K562 (cell line): ENCODE measurements around the gene STUB1. TPM values are rescaled to one million over a fixed set of nuclear protein-coding genes. Genes with fewer than 3 reads are reported as not detected.

Experiments used
- ATAC-seq: fragments of 200-7000 bp; cut with Tn5 transposase; 3 replicates; pipeline ENCODE4 v1.9.1; 2020; ENCODE audit warnings: moderate library complexity
- BruUV-seq: library from RNA; stranded (reverse); fragments of 400-500 nt; replicated peaks from 2 replicates; lab custom pipeline; 2021; lab: Mats Ljungman, UMichigan
- CTCF ChIA-PET: fragments of 300-600 bp; formaldehyde crosslinking; extraction: SDS; loops from one replicate; lab custom pipeline; 2021; ENCODE audit warnings: low intra/inter-chr PET ratio; lab: Yijun Ruan, JAX
- POLR2A ChIA-PET: fragments of 300-600, 350-650 bp; sonication (Branson Sonifier 250); formaldehyde crosslinking; extraction: SDS; loops from one replicate; lab custom pipeline; 2021; ENCODE audit warnings: antibody characterized with exemption, inconsistent platforms; lab: Yijun Ruan, JAX
- DNase-seq, 4 experiments: peaks; one replicate each; pipeline versions ENCODE4 v3.0.0 to v3.0.0-alpha.2; 2011 to 2018; ENCODE audit warnings: low spot score in 3 of 4, mixed read lengths in 3 of 4; ENCODE audit errors: extremely low read depth in 1 of 4
- FAIRE-seq: peaks from 2 replicates; lab custom pipeline; 2011; peaks lifted over from hg19 to GRCh38; lab: Jason Lieb, UNC
- H2AFZ ChIP-seq: 2 replicates; pipeline ENCODE4 v1.6.0; 2011; ENCODE audit warnings: low read depth, low read length, control low read depth, inconsistent platforms
- H3K27ac ChIP-seq: fragments of 200-600 bp; 3 replicates; pipeline ENCODE4 v1.8.0; 2011; ENCODE audit warnings: low read depth, mild to moderate bottlenecking, control low read depth, inconsistent platforms, low read length, moderate library complexity, mixed read lengths; ENCODE audit errors: extremely low read depth
- H3K27me3 ChIP-seq, 2 experiments: fragments of 300-600 bp in 1 of 2; 2 replicates in 1 of 2; 3 replicates in 1 of 2; pipeline versions ENCODE4 v1.6.0 to v1.8.0; 2011; ENCODE audit warnings: inconsistent platforms in 2 of 2, low read length in 2 of 2, mild to moderate bottlenecking in 1 of 2, mixed read lengths in 1 of 2, moderate library complexity in 1 of 2; ENCODE audit not compliant: control insufficient read depth in 2 of 2, insufficient read depth in 2 of 2
- H3K36me3 ChIP-seq: fragments of 300-600 bp; 3 replicates; pipeline ENCODE4 v1.8.0; 2011; ENCODE audit warnings: mild to moderate bottlenecking, low read length, inconsistent platforms; ENCODE audit not compliant: control insufficient read depth, insufficient read depth
- H3K4me1 ChIP-seq, 2 experiments: fragments of 200-600 bp in 1 of 2; replicated peaks in 1 of 2; 2 replicates in 1 of 2; 3 replicates in 1 of 2; pipeline versions ENCODE4 v1.5.1 to v1.8.0; 2011; ENCODE audit warnings: inconsistent platforms in 2 of 2, low read length in 2 of 2, mild to moderate bottlenecking in 1 of 2, mixed read lengths in 1 of 2, moderate library complexity in 1 of 2; ENCODE audit not compliant: control insufficient read depth in 2 of 2, insufficient read depth in 2 of 2
- H3K4me2 ChIP-seq: 2 replicates; pipeline ENCODE4 v1.6.1; 2011; ENCODE audit warnings: low read length, control low read depth, inconsistent platforms, mixed read lengths; ENCODE audit not compliant: insufficient read depth
- H3K4me3 ChIP-seq: fragments of 200-600 bp; sonication (generic), shearing (Covaris generic); 2 replicates; pipeline ENCODE4 v1.5.1; 2016; ENCODE audit warnings: control low read depth, inconsistent platforms
- H3K79me2 ChIP-seq: fragments of 200-600 bp; 3 replicates; pipeline ENCODE4 v1.8.0; 2011; ENCODE audit warnings: low read length, inconsistent platforms; ENCODE audit not compliant: control insufficient read depth, insufficient read depth
- H3K9ac ChIP-seq, 2 experiments: 2 replicates each; pipeline versions ENCODE4 v1.6.0 to v1.6.1; 2011; ENCODE audit warnings: low read depth in 2 of 2, low read length in 2 of 2, control low read depth in 1 of 2, inconsistent platforms in 1 of 2, mild to moderate bottlenecking in 1 of 2, mixed read lengths in 1 of 2; ENCODE audit not compliant: insufficient read depth in 1 of 2
- H3K9me1 ChIP-seq: one replicate; pipeline ENCODE4 v1.6.0; 2011; ENCODE audit warnings: inconsistent platforms, mild to moderate bottlenecking, low read length, moderate library complexity; ENCODE audit not compliant: control insufficient read depth, insufficient read depth
- H3K9me3 ChIP-seq: replicated peaks from 2 replicates; pipeline ENCODE4 v1.5.1; 2011; ENCODE audit warnings: low read depth, low read length, inconsistent platforms; ENCODE audit not compliant: control insufficient read depth, insufficient read depth
- H4K20me1 ChIP-seq: replicated peaks from 2 replicates; pipeline ENCODE4 v1.6.1; 2011; ENCODE audit warnings: low read length, inconsistent platforms, mixed read lengths; ENCODE audit not compliant: control insufficient read depth, insufficient read depth
- CREM ChIP-seq: IDR thresholded peaks from 2 replicates; pipeline ENCODE4 v1.6.1; 2014; ENCODE audit warnings: antibody characterized with exemption, low read depth
- ELF4 ChIP-seq: fragments of 450-650 bp; formaldehyde crosslinking; IDR thresholded peaks from 2 replicates; pipeline ENCODE4 v1.4.0; 2022; ENCODE audit warnings: missing genetic modification characterization
- ETV6 ChIP-seq, 3 experiments: fragments of 150-350 bp in 1 of 3; sonication (generic) in 1 of 3; formaldehyde crosslinking in 1 of 3; IDR thresholded peaks; 2 replicates each; pipeline versions ENCODE4 v1.6.1 to v1.8.0; 2014 to 2022; ENCODE audit warnings: borderline replicate concordance in 2 of 3, low read depth in 2 of 3, antibody characterized with exemption in 1 of 3, low read length in 1 of 3, mild to moderate bottlenecking in 1 of 3, missing genetic modification reagents in 1 of 3
- HDAC6 ChIP-seq: IDR thresholded peaks from 2 replicates; pipeline ENCODE4 v1.6.1; 2012; ENCODE audit warnings: low read depth, mild to moderate bottlenecking, control low read depth, inconsistent platforms, low read length, moderate library complexity
- HLTF ChIP-seq: fragments of 450-650 bp; IDR thresholded peaks from 2 replicates; pipeline ENCODE4 v1.6.1; 2016
- KLF13 ChIP-seq: fragments of 450-650 bp; IDR thresholded peaks from 2 replicates; pipeline ENCODE4 v1.6.1; 2016; ENCODE audit warnings: missing genetic modification characterization, low read depth, mild to moderate bottlenecking, missing compliant biosample characterization, moderate library complexity, borderline replicate concordance
- POLR2G ChIP-seq: fragments of 200-400 bp; formaldehyde crosslinking; IDR thresholded peaks from 2 replicates; pipeline ENCODE4 v1.6.1; 2017; ENCODE audit warnings: low read depth, mild to moderate bottlenecking, antibody characterized with exemption, low read length, moderate library complexity
- POLR3A ChIP-seq: IDR thresholded peaks from 2 replicates; pipeline ENCODE4 v1.6.1; 2011; ENCODE audit warnings: borderline replicate concordance, mild to moderate bottlenecking, moderate library complexity; ENCODE audit not compliant: insufficient read length, insufficient read depth; ENCODE audit errors: extremely low read depth
- RBM15 ChIP-seq: fragments of 200-400 bp; formaldehyde crosslinking; IDR thresholded peaks from 2 replicates; pipeline ENCODE4 v1.6.1; 2018; ENCODE audit warnings: mild to moderate bottlenecking, low read length, moderate library complexity; ENCODE audit not compliant: insufficient read depth
- SIN3A ChIP-seq, 2 experiments: fragments of 150-350 bp in 1 of 2; IDR thresholded peaks; 2 replicates each; pipeline ENCODE4 v1.6.1; 2011 to 2016; ENCODE audit warnings: borderline replicate concordance in 2 of 2, low read depth in 2 of 2, low read length in 2 of 2, mild to moderate bottlenecking in 2 of 2, moderate library complexity in 2 of 2; ENCODE audit not compliant: control insufficient read depth in 1 of 2
- SMAD1 ChIP-seq: fragments of 150-350 bp; IDR thresholded peaks from 2 replicates; pipeline ENCODE4 v1.6.1; 2014; ENCODE audit warnings: low read length, low read depth; ENCODE audit not compliant: partially characterized antibody
- SP2 ChIP-seq: IDR thresholded peaks from 2 replicates; pipeline ENCODE4 v1.6.1; 2011; ENCODE audit warnings: mild to moderate bottlenecking, low read depth, low read length, moderate library complexity; ENCODE audit not compliant: poor library complexity, severe bottlenecking; ENCODE audit errors: extremely low read depth
- TEAD1 ChIP-seq, 2 experiments: fragments of 450-650 bp in 1 of 2; sonication (generic) in 1 of 2; formaldehyde crosslinking; IDR thresholded peaks; 2 replicates each; pipeline versions ENCODE4 v1.4.0 to v1.8.0; 2020 to 2022; ENCODE audit warnings: mild to moderate bottlenecking in 2 of 2, missing genetic modification reagents in 1 of 2
- TEAD2 ChIP-seq: fragments of 450-650 bp; IDR thresholded peaks from 2 replicates; pipeline ENCODE4 v1.6.1; 2016; ENCODE audit warnings: missing genetic modification characterization, control low read depth, missing compliant biosample characterization
- ZNF431 ChIP-seq: sonication (generic); formaldehyde crosslinking; IDR thresholded peaks from 2 replicates; pipeline ENCODE4 v1.8.0; 2022; ENCODE audit warnings: mild to moderate bottlenecking, missing genetic modification reagents
- ZNF639 ChIP-seq, 2 experiments: fragments of 200-800 bp in 1 of 2; sonication (Bioruptor generic) in 1 of 2; sonication (generic) in 1 of 2; formaldehyde crosslinking in 1 of 2; IDR thresholded peaks in 1 of 2; conservative IDR thresholded peaks in 1 of 2; 2 replicates each; pipeline versions ENCODE4 v1.5.0 to v1.6.1; 2016 to 2020; ENCODE audit warnings: missing compliant biosample characterization in 1 of 2, missing genetic modification characterization in 1 of 2, missing genetic modification reagents in 1 of 2
- WGBS: fragments of 100-300 bp; shearing (Covaris generic); methylation state at CpG from one replicate; pipeline ENCODE4 v1.1.6; 2016; ENCODE audit warnings: low coverage, mixed read lengths; ENCODE audit not compliant: insufficient coverage; ENCODE audit errors: missing lambda C conversion rate; 5-methylcytosine and 5-hydroxymethylcytosine counted together
- in situ Hi-C: fragments of 300-500 bp; cut with MboI; formaldehyde crosslinking; loops from 4 replicates; pipeline ENCODE4 v1.15.0; 2018; ENCODE audit warnings: inconsistent platforms, mixed read lengths
- intact Hi-C: fragments of 100-400 bp; cut with micrococcal nuclease; formaldehyde crosslinking; loops from 2 replicates; pipeline ENCODE4 v1.14.2; 2022
- polyA plus RNA-seq, 8 experiments: library from polyadenylated mRNA; depleted of rRNA in 4 of 8; stranded (reverse) in 5 of 8; unstranded in 3 of 8; fragments of >200 nt; fragmentation: Nextera tagmentation in 2 of 8; fragmentation: Illumina TruSeq in 1 of 8; extraction: Ambion mirVana in 2 of 8; extraction: Trizol in 1 of 8; gene quantifications; 2 replicates each; pipeline versions ENCODE4 v1.2.1 to v1.2.3, GENCODE V29; 2011 to 2014; ENCODE audit warnings: inconsistent platforms in 1 of 8, missing spikeins in 1 of 8
- total RNA-seq, 7 experiments: library from RNA; depleted of rRNA in 6 of 7; stranded (reverse); fragments of >200 nt in 6 of 7; fragmentation: Illumina TruSeq in 2 of 7; extraction: Trizol in 2 of 7; gene quantifications; 2 replicates each; pipeline versions ENCODE4 v1.2.1 to v1.2.3, GENCODE V29; 2011 to 2021; ENCODE audit warnings: low replicate concordance in 1 of 7
- TF ChIP-seq, protein P1 (sequence below): fragments of 450-650 bp; IDR thresholded peaks from 2 replicates; pipeline ENCODE4 v1.6.1; 2016; ENCODE audit warnings: missing biosample characterization, missing genetic modification characterization

The STUB1 gene
- total and polyA plus RNA-seq, 9 of the 15 experiments (the other 6 are each of a cell fraction or from before 2014, with no cell fraction given), result 10.6 to 251 (median 152) TPM

DNA sequence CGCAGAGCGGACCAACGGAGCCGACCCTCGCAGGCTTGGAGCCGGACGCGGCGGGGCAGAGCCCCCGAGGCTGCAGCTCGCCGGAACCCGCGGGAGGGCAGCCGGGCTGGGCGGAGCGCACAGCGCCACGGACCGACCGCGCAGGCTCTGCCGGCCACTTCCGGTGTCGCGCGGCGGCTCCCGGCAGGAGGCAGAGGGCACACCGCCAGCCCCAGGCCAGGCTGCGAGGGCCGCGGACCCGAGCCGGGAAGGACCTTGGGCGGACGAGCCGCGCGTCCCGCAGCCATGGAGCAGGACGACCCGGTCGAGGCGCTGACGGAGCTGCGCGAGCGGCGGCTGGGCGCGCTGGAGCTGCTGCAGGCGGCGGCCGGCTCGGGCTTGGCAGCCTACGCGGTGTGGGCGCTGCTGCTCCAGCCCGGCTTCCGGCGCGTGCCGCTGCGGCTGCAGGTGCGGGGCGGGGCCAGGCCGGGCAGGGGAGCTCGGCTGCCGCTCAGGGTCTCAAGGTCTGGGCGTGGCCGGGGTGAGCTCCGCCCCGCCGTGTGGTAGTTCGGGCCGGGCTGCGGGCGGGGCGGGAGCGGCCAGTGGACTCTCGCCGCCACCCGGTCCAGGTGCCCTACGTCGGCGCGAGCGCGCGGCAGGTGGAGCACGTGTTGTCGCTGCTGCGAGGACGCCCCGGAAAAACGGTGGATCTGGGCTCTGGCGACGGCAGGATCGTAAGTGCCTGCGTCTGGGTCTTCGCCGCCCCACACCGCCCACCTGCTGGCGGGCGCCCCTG, 41.0 kb downstream of the STUB1 start, which contains the start of gene ANTKMT:
TSS of gene ANTKMT (plus strand) at position 157 of the 775 bp plus-strand sequence. CDS start at position 286, 129 bp downstream.
- Histone ChIP-seq H3K9me3 (no peaks in the 10 kb centered on the region), H3K36me3 (peaks cover 31% of the 10 kb centered on the region; the same call in 2 of the 3 replicates), H2AFZ (peak within 1 kb of the TSS; percentile 99), H3K79me2 (peaks cover 49% of the 10 kb centered on the region), H3K27me3 (no peaks in the 10 kb centered on the region), H3K9ac (peak within 1 kb of the TSS; percentile 96 to 99), H3K4me1 (peaks cover 12 to 99% of the 10 kb centered on the region in 2 experiments; a peak in 4 of 5 replicates), H3K4me3 (peak within 1 kb of the TSS; percentile 100), H3K27ac (peak within 1 kb of the TSS; percentile 97), H4K20me1 (no peaks in the 10 kb centered on the region; the same call in 1 of the 2 replicates), H3K4me2 (peak within 1 kb of the TSS; percentile 90), H3K9me1 (peaks cover 3% of the 10 kb centered on the region)
- intact Hi-C loops (no loop called here), in situ Hi-C loops (no loop called here)
- 1% methylated on average over 58 of the region's 106 CpGs for WGBS
- POLR2A ChIA-PET, result interaction anchor here (0.6 to 2.3 kb wide), 15 partner anchors 9 to 1089 kb away, joined by 3 to 16 read pairs (median 3); partner anchors contain the start of gene CIAO3
- ATAC-seq (peak; percentile 84), FAIRE-seq (peak; percentile 89), DNase-seq (peak; percentile 86 to 97 (median 92))
- CTCF ChIA-PET, result no interaction called here
- BruUV-seq, result no TSS peak
- no peak for TF ChIP-seq RBM15
- TF ChIP-seq POLR3A, result no peak
- TF ChIP-seq TEAD1 (CRISPR knock-in tag; IDR thresholded peaks at IDR 0.05), result peak in 1 of 2 experiments; percentile 11; a peak in 1 of 4 replicates
- TF ChIP-seq SIN3A (IDR thresholded peaks at IDR 0.05; ENCODE audit: borderline replicate concordance in 2 of 2, control insufficient read depth in 1 of 2, low read depth in 2 of 2, low read length in 2 of 2), result peak; percentile 49 to 84; a peak in 1 of 4 replicates
- no peak for TF ChIP-seq KLF13 (tag)
- no peak for TF ChIP-seq ZNF431 (CRISPR knock-in tag)
- no peak for TF ChIP-seq ELF4
- TF ChIP-seq, protein P1, sequence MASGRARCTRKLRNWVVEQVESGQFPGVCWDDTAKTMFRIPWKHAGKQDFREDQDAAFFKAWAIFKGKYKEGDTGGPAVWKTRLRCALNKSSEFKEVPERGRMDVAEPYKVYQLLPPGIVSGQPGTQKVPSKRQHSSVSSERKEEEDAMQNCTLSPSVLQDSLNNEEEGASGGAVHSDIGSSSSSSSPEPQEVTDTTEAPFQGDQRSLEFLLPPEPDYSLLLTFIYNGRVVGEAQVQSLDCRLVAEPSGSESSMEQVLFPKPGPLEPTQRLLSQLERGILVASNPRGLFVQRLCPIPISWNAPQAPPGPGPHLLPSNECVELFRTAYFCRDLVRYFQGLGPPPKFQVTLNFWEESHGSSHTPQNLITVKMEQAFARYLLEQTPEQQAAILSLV (tag), result no peak
- TF ChIP-seq HDAC6, result no peak
- TF ChIP-seq TEAD2 (tag), result no peak
- peak; percentile 64 for TF ChIP-seq CREM
- TF ChIP-seq SMAD1, result no peak
- TF ChIP-seq HLTF, result no peak
- peak in 1 of 2 experiments; percentile 67; a peak in 2 of 4 replicates for TF ChIP-seq ZNF639 (CRISPR knock-in tag; conservative IDR thresholded peaks at IDR 0.05 in 1 of 2, IDR thresholded peaks at IDR 0.05 in 1 of 2)
- TF ChIP-seq SP2, result no peak
- peak; percentile 93 for TF ChIP-seq POLR2G
- TF ChIP-seq ETV6 (IDR thresholded peaks at IDR 0.05; ENCODE audit: borderline replicate concordance in 1 of 2, low read depth in 2 of 2, low read length in 1 of 2), result no peak
- 0 out of 2 replicates have a peak, but pooled peaks have one; percentile 9 for TF ChIP-seq ETV6 (CRISPR knock-in tag; IDR thresholded peaks at IDR 0.05; ENCODE audit: borderline replicate concordance)
